Right hindlimb (tissue), 1 donor: Measurements from ENCODE around the gene IL17REL.

Experiments
- DNase-seq: peaks from one replicate; pipeline ENCODE4 v3.0.0-alpha.2; 2018

Gene IL17REL

GRCh38 chr22:50045211-50046018 is 32.9 kb upstream of the IL17REL start:
- no peak for DNase-seq

- no peak for DNase-seq
Observed at GRCh38 chr22:50044485-50045118, 32.0 kb upstream of the IL17REL start.

GRCh38 chr22:50041361-50042065 is 28.9 kb upstream of the IL17REL start:
- DNase-seq, result no peak

- DNase-seq, result no peak
Observed at GRCh38 chr22:50040717-50041116, 28.2 kb upstream of the IL17REL start.

- no peak for DNase-seq
Observed at GRCh38 chr22:50039669-50040443, 27.3 kb upstream of the IL17REL start.

- DNase-seq, result no peak
Observed at GRCh38 chr22:50035976-50036724, 23.6 kb upstream of the IL17REL start.

GRCh38 chr22:50035131-50035881 is 22.7 kb upstream of the IL17REL start:
- DNase-seq, result no peak

GRCh38 chr22:50034126-50035081 is 21.8 kb upstream of the IL17REL start:
- no peak for DNase-seq

- no peak for DNase-seq
Observed at GRCh38 chr22:50032941-50033601, 20.5 kb upstream of the IL17REL start.

- no peak for DNase-seq
Observed at GRCh38 chr22:50032109-50032871, 19.7 kb upstream of the IL17REL start.

GRCh38 chr22:50031189-50032091 is 18.9 kb upstream of the IL17REL start:
- DNase-seq, result no peak

- DNase-seq, result peak; percentile 58
Observed at GRCh38 chr22:50030297-50031188, 18.0 kb upstream of the IL17REL start.

GRCh38 chr22:50027639-50028537 is 15.3 kb upstream of the IL17REL start:
- DNase-seq, result no peak

- DNase-seq, result no peak
Observed at GRCh38 chr22:50025993-50026392, 13.4 kb upstream of the IL17REL start.

- no peak for DNase-seq
Observed at GRCh38 chr22:50022171-50022819, 9.7 kb upstream of the IL17REL start.
